HG02884 (cell line): Measurements from ENCODE around the gene S100PBP.
"Not testable (repeated sequence)": the region's sequence is repeated elsewhere in the genome, so short reads cannot be mapped to it uniquely, and the experiment has no call there.

Experiments used
- ATAC-seq: cut with Tn5 transposase; IDR thresholded peaks from one replicate; pipeline ENCODE4 v1.9.1; 2021; ENCODE audit warnings: mild to moderate bottlenecking, moderate library complexity; ENCODE audit not compliant: unreplicated experiment

Gene S100PBP

DNA sequence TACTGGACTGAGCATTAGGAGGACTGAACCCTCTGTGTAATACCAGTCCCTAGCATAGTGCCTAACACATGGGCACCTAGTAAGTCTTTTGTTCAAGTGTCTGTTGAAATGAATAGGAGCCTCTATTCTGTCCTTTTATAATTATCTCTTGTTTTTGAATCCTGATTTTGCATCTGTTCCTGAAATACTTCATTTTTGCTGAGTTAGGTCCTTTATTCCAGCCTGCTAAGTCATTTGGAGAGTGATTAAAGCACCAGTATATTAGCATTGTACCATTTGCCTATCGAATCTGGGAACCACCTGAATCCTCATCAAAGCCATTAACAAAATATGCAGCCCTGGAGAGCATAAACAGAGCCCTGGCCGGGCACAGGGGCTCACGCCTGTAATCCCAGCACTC lies 32.6 kb upstream of the S100PBP start:
- ATAC-seq, result no peak

DNA sequence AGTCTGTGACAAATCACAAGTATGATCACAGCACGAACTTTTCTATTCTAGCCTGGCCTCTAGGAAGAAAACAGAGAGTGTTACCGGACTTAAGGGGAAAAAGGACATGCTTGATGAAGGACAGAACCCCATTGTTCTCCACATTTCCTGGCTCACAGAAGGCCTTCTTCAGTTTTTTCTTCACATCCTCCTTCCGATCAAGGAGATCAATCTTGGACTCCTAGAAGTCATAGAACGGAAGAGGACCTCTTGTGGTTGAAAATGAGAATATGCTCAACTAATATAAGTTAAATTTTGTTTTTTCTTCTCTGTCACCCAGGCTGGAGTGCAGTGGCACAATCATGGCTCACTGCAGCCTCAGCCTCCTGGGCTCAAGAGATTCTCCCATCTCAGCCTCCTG lies 30.6 kb upstream of the S100PBP start:
- no peak for ATAC-seq

DNA sequence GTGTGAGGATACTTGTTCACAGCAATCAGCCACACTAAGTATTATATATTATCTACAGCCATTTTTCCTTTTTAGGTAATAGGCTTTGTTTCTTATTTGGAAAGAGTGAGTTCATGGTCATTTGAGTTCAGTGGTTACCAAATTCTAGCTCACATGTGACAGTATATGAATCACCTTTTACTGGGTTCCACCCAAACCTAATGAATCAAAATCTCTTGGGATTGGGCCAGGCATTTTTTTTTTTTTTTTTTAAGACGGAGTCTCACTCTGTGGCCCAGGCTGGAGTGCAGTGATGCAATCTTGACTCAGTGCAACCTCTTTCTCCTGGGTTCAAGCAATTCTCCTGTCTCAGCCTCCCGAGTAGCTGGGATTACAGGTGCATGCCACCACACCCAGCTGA lies 28.1 kb upstream of the S100PBP start:
- ATAC-seq, result not testable (repeated sequence)

GRCh38 chr1:32791881-32792280 lies 25.6 kb upstream of the S100PBP start:
- ATAC-seq, result no peak

DNA sequence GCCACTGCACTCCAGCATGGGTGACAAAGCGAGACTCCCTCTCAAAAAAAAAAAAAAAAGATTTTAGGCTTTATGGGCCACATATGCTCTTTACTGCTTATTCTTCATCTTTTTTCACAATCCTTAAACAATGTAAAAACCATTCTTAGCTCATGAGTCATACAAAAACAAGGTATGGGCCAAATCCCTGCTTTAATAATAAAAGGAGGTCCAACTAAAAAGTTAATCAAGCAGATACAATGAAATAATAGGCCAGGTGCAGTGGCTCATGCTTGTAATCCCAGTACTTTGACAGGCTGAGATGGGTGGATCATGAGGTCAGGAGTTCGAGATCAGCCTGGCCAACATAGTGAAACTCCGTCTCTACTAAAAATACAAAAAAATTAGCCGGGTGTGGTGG lies 21.7 kb upstream of the S100PBP start:
- ATAC-seq, result not testable (repeated sequence)

DNA sequence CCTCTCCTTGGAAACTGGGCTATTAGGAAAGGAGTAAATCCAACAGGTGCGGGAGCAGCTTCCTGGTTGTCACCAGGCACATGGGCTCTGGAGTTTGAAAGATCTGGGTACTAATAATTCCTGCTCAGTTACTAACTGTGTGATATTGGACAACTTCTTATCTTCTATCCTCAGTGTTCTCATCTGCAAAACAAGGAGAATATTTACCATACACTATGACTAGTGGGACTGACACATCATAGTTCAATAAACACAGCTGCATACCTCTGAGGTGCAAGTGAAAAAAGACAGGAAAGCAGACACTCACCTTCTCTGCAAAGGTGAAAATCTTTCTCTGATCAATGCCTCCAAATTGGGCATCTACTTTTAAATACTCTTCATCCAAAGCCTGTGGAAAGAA lies 20.0 kb upstream of the S100PBP start:
- no peak for ATAC-seq

DNA sequence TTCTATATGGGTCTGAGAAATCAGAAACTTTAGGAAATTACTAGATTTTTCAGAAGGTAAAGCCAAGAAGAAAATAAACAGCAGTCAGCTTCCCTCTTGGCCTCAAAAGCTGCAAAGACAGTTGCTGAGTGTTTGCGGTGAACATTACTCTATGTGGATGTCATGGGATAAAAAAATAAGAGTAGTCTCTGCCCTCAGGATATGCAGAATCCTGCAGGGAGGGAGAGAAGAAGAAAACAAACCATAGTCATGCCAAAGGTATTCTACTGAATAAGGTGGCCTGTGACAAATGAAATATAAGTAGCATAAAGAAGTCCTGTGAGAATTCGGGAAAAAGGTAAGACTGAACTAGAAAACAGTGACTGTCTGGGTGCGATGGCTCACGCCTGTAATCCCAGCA lies 19.3 kb upstream of the S100PBP start:
- no peak for ATAC-seq

GRCh38 chr1:32798679-32799416 lies 18.6 kb upstream of the S100PBP start:
- ATAC-seq, result no peak

DNA sequence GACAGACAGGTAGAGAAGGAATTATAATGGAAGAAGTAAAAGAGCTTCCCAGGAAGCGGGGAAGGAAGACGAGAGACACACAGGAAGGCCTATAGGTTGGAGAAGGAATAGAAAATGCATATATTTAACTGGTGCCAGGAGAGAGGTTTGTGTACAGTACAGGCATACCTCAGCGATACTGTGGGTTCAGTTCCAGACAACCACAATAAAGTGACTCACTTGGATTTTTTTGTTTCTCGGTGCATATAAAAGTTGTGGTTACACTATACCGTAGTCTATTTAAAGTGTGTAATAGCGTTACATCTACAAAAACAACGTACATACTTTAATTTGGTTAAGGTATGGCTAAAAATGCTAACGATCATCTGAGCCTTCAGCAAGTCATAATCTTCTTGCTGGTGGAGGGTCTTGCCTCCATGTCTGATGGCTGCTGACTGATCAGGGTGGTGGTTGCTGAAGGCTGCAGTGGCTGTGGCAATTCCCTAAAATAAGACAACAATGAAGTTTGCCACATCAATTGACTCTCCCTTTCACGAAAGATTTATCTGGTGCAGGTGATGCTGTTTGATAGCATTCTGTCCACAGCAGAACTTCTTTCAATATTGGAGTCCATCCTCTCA lies 16.2 kb upstream of the S100PBP start:
- no peak for ATAC-seq

DNA sequence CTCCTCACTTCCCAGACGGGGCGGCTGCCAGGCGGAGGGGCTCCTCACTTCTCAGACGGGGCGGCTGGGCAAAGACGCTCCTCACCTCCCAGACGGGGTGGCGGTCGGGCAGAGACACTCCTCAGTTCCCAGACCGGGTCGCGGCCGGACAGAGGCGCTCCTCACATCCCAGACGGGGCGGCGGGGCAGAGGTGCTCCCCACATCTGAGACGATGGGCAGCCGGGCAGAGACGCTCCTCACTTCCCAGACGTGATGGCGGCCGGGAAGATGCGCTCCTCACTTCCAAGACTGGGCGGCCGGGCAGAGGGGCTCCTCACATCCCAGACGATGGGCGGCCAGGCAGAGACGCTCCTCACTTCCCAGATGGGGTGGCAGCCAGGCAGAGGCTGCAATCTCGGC lies 13.0 kb upstream of the S100PBP start:
- ATAC-seq, result not testable (repeated sequence)

- no peak for ATAC-seq
Measured at GRCh38 chr1:32806290-32806689, 11.2 kb upstream of the S100PBP start.

- ATAC-seq, result no peak
Measured at GRCh38 chr1:32806910-32807523, 10.4 kb upstream of the S100PBP start.

GRCh38 chr1:32808580-32808979 lies 8.9 kb upstream of the S100PBP start:
- ATAC-seq, result no peak

GRCh38 chr1:32810358-32810757 lies 7.1 kb upstream of the S100PBP start:
- ATAC-seq, result no peak

GRCh38 chr1:32811265-32811664 lies 6.2 kb upstream of the S100PBP start:
- ATAC-seq, result no peak

- no peak for ATAC-seq
Measured at GRCh38 chr1:32811917-32812316, 5.5 kb upstream of the S100PBP start.

- no peak for ATAC-seq
Measured at GRCh38 chr1:32813941-32814739, 3.3 kb upstream of the S100PBP start.

DNA sequence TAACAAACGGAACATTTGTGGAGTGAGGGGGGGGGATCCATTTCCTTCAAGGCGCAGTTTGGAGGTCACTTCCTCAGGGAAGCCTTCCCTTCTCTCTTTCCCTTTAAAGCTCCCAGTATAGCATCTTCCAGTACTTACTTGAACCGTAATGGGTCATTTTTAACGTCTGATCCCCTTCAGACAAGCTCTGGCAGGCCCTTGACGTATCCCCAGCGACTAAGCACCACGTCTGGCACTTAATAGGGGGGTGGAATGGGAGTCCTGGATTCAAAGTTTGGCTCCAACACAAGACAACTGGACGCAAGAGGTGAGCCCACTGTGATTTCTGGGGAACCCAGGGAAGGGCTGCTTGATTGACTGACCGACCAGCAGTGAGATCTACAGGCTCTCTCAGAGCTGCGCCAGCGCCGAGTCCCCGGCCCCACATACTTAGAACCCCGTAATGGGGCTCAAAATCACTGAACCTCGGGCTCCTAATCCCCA lies 736 bp upstream of the S100PBP start:
- ATAC-seq, result peak; percentile 9

DNA sequence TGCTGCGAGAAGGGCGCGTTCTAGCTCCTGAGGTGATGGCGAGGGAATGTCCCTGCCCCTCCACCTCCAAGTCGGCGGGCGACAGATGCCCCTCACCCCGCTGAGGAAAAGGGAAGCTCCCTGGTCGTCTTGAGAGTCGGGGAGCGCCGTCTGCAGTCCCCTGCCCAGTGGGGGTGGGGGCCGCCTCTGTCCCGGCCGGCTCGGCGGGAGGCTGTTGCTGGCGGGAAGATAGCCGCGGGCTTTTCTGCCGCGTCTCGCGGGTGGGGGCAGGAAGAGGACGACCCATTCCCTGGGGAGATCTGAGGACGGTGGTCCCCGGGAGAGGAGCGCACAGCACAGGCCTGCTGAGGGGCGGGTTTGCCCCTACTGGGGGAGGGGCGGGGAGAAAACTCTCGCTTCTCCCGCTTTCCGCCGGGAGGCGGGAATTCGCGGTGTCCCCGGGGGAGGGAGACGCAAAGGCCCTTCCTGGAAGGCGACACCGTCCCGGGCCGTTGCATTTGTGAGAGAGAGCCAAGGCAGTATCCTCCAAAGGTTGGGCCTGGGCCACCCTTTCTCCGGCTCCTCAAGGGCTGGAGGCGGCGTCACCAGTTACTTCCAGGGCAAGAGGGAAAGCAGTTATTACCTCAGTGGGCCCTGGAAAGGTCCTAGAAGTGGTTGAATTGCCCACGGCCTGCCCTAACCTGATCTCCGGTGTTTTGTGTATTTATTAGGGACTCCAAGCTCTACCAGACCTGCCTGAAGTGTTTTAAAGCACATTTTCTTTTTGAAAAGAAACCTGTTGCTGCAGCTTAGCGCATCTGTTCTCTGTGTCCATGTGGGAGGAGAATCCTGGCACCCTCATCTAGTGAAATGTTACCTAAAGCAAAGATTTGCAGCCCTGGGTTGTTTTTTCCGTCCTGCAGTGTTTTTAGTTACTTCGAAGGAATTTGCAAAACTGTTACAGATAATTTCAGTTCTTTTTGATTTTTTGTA lies 648 bp downstream of the S100PBP start:
- no peak for ATAC-seq
